Renal cortical epithelial cell (primary cell): ENCODE data around the gene PRICKLE4. TPM values are rescaled to one million over a fixed set of nuclear protein-coding genes. Genes with fewer than 3 reads are reported as not detected.

Experiments used
- DNase-seq: peaks from one replicate; pipeline ENCODE4 v3.0.0-alpha.2; 2011; ENCODE audit warnings: low read depth
- total RNA-seq: library from RNA; depleted of rRNA; stranded (reverse); fragments of >200 nt; gene quantifications from 2 replicates; pipeline ENCODE4 v1.2.3, GENCODE V29; 2014

The PRICKLE4 gene
- total RNA-seq, 1 donor from 2014 or later, result 1.7 TPM

DNA sequence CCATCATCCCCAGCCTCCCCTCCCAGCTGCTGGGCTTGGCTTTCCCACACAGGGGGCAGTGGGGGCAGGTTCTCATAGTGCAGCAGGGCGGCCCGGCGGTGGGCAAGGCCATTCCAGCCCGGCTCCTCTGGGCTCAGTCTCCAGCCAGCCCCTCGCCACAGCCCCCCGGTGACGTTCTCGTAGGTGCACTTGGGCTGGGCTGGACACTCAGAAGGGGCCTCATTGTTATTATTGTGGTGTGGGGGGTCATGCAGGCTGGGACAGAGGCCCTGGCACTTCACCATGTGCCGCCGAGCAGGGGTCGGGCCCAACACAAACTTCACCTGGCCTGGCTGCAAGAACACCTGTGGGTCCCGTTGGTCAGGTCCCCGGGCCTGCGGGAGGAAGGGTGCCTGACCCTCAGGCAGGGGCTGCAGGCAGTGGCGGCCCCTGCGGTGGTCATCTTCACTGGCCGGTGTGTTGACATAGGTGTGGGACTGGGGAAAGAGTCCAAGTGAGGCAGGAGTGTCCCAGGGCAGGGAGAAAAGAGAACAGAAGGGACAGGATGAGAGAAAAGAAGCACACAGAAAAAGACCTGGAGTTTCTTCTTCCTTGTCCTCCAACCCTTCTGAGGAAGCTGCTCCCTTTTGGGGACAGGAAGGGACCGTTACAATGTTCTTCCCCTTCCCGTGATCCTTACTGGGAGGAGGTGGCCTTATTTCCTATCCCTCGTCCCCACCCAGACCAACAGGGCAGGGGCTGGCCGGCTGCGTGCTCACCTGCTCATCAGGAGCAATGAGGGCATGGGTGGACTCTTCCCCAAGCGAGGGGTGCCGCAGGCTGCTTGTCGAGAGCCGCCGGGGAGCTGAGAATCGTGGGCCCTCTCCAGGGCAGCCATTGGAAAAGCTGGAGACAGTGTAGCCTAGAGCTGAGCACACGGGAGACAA lies 9.3 kb upstream of the PRICKLE4 start:
- DNase-seq, result no peak

DNA sequence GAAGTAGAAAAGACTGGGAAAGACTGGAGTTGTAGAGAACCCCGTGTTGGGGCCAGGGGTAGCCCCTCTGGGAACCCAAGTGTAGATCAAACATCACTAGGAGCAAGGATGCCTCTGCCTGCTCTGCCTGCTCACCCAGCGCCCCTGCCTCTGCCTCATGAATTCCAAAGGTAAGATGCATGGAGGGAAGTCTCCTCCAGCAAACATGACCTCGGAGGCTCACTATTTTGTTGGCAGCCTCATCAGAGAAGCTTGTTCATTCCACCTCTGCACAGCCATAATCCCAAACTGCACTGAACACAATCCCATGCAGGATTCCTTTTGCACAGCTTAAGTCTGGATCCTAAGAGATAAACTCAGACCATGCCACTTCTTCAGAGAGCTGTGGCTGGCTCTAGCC lies 5.7 kb upstream of the PRICKLE4 start:
- no peak for DNase-seq

DNA sequence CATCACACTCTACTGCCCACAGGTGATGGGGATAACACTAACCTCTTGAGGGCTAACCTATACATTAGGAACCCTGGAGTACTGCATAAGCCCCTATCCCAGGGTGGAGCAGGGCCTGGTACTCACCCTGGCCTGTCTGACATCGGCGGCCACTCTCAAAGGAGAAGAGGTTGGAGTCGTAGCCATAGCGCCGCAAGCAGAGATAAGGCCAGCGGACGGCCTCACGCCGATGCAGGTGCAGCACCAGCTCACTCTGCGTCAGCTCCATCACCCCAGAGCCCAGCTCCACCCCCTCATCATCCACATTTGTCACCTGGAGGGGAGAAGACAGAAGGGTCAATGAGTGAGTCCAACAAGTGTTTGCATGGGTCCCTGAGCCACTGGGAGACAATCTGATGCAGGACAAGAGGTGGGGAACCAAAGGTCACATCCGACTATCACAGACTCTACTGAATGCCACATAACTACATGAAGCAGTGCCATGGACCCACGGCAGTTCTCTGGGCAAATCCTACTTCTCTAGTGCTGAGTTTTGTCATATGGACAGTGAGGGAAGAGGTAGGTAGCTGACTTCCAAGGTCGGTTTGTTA lies 5.2 kb upstream of the PRICKLE4 start:
- DNase-seq, result no peak

DNA sequence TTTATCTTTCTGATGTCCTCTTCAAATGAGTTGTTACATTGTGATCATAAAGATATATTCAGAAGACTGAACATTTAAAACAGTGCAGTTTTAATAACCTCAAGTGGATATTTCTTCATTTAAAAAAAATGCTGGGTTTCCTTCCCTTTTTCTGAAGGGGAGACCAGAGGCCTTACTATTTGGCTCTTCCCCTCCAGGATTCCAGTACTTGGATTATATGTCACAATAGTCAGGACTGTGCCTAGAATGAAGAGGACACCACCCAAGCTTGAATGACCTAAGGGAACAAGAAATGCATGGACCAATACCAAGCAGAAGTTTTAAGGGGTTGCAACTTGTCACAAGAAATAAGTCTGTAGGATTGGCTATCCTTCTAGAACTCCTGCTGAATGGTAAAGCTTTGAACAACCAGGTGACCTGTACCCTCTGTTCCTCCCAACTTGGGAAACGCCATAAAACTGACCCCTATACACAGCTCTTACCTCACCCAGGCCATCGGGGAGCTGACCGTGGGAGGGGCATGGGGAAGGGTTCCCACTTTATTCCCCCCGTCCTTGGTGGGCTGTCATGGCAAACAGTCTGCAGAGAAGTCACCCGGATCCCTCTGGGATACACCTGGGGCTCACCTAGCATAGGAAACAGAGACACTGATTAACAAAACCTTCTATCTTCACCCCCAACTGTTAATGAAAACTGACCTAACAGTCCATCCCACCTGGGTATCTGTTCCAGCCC lies 2.9 kb upstream of the PRICKLE4 start:
- no peak for DNase-seq

DNA sequence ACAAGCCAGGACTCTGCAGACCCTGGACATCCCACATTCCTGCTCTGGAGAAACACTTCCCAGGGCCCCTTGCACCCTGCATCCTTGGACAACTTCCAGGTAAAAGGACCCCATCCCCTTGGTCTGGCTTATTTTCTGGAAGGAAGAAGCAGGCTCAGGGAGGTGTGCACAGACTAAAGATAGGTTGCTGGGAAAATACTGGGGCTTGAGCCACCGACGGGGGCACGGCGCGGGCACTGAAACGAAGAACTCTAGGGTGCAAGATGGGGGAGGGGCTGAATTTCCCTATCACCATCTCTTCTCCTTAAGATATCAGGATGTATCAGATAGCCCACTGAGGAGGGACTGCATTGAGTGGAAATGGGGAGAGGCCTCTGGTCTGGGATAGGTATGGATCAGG lies 1.7 kb upstream of the PRICKLE4 start:
- no peak for DNase-seq

DNA sequence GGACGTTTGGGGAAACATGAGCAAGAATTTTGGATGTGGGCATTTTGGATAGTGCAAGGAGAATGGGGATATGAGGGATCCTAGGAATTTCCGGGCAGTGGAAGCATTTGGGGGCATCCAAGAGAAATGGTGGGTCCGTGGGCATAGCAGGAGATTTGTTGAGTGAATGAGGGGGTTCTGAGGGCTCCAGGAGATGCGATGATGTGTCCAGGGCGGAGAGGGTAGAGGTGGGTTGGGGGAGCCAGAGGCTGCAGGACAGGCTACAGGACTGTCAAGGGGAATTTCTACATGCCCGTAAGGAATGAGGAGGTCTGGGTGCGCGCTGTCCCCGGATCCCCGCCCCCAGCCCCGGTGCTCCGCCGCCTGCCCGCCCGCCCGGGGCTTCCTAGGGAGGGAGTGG lies 1.2 kb upstream of the PRICKLE4 start:
- DNase-seq, result no peak

DNA sequence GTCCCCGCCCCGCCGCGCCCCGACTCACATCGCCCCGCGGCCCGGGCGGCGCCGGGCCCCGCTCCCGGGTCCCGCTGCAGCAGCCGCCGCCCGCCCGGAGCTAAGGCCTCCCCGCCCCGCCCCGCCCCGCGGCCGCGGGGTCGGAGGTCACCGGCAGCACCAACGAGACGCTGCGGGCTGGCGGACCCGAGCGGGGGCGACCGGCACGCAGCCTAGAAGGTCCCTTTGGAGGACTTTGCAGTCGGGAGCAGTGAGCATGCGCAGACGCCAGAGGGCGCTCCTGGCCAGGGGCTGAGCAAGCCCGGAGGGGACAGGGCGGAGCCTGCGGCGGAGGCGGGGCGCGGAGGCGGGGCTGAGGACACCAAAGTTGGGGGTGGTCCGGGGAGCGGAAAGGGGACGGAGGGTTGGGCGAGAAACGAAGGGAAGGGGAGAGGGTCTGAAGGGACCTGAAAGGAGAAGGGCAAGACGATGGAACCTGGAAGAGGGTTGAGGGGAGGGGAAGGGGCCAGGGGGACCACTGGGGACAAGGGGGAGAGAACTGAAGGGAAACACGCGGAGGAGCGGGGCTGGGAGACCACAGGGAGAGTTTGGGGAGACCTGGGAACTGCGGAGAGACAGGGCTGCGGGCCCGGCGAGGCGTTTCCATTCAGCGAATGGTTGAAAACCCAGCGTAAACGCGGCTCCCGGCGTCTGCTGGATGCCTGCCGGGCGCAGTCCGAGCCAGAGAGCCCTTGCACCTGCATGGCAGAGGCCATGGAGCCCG lies 613 bp upstream of the PRICKLE4 start, which contains the start of gene FRS3:
Gene FRS3 (minus strand): TSS at position 113 of the 763 bp plus-strand sequence. CDS start 2,913 bp downstream, outside the sequence.
- DNase-seq, result peak; percentile 78

DNA sequence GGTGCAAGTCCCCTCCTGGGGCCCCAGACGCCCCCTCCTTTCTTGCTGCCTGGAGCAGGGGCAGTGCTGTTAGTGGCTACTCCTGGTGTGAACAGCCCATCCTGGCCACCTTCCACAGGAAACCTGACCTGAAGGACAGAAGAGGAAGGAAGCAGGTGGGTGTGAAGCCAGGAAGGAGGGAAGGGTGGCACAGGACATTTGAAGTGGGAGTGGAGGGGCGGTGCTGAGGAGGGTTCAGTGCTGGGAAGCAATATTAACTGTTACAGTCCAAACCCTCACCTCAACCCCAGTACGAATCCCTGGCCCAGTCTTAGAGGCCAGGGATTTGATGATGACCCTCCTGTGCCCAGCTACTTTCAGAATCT lies 766 bp downstream of the PRICKLE4 start:
- DNase-seq, result no peak

DNA sequence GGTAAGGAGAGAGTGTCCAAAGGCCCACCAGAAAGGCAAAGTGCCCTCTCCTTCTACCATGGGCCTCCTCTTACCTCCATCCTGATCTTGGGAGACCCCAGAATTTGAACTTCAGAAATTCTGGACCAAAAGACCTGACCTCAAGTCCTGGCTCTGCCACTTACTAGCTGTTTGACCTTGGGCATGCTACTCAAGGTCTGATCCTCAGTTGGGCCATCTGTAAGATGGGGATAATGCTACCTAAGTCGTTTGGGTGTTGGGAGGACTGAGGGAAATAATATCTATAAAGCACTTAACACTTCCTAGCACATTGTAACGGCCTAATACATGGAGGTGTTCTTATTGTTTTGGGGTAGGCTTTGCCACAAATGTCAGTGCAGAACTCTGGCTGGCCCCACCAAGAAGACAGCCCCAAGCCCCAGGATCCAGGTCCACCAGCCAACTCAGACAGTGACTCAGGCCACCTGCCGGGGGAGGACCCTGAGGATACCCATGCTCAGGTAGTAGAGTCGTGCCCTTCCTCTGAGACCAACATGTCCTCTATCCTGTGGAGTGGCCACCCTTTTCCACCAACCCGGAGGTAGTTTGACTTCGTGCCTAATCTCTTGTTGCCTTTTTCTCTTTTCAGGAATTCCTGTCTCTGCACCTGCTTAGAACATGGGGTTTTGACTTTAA lies 2.7 kb downstream of the PRICKLE4 start:
- DNase-seq, result no peak

DNA sequence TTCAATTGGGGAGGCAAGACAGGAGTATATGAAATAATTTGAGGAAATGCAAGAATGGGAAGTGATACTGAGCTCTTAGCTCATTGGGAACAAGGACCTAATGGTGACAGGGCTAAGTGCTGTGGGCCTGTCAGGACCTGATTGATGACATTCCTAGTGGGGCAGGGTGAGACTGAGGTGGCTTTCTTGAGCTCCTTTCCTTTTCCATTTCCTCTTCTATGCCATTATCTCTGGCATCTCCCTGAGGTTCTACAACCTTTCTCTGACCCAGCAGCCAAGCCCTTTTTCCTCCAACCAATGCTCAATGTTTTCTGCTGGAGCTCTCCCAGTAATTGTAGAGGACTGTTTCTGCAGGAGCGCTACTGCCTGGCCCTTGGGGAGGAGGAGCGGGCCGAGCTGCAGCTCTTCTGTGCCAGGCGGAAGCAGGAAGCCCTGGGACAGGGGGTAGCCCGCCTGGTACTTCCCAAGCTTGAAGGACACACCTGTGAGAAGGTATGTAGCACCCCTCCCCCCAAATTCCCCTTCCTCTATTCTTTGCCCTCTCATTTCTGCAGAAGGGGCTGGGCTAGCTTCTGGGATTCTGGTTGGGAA lies 4.1 kb downstream of the PRICKLE4 start:
- peak; percentile 28 for DNase-seq

DNA sequence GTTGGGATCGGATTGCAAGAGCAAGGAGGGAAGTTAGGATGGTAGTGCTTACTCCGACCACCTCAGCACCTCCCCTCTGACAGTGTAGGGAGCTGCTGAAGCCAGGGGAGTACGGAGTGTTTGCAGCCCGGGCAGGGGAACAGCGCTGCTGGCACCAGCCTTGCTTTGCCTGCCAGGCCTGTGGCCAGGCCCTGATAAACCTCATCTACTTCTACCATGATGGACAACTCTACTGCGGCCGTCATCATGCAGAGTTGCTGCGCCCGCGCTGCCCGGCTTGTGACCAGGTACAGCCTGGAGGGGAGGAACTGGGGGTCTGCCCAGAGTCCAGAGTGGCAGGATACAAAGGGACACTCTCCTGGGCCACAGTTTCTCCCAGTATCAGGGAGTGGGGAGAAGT lies 4.7 kb downstream of the PRICKLE4 start:
- no peak for DNase-seq

DNA sequence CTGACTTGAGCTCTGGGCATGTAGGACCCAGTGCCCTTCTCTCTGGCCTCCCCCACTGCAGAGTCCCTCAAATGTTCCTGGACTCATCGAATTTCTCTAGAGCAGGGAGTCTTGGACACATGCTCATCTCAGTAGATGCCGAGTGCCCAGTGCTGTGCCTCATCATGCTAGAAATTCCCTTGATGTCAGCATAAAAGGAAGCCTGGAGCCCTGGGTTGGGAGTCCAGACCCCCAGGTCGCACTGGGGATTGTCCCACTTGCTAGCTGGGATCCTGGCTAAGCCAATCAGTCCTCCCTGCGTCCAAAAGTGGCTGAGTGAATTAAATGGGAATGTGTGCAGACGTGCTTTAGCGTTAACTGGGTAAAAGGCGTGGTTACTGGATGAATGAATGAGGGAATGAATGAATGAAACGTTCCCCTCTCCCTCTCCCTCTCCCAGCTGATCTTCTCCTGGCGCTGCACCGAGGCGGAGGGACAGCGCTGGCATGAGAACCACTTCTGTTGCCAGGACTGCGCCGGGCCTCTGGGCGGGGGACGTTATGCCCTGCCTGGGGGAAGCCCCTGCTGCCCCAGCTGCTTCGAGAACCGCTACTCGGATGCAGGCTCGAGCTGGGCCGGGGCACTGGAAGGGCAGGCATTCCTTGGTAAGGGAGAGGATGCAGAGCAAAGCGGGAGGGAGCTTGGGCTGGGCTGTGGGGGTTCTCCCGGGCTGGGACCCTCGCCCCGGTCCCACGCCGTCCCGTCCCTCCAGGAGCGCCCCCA lies 5.3 kb downstream of the PRICKLE4 start:
- no peak for DNase-seq

DNA sequence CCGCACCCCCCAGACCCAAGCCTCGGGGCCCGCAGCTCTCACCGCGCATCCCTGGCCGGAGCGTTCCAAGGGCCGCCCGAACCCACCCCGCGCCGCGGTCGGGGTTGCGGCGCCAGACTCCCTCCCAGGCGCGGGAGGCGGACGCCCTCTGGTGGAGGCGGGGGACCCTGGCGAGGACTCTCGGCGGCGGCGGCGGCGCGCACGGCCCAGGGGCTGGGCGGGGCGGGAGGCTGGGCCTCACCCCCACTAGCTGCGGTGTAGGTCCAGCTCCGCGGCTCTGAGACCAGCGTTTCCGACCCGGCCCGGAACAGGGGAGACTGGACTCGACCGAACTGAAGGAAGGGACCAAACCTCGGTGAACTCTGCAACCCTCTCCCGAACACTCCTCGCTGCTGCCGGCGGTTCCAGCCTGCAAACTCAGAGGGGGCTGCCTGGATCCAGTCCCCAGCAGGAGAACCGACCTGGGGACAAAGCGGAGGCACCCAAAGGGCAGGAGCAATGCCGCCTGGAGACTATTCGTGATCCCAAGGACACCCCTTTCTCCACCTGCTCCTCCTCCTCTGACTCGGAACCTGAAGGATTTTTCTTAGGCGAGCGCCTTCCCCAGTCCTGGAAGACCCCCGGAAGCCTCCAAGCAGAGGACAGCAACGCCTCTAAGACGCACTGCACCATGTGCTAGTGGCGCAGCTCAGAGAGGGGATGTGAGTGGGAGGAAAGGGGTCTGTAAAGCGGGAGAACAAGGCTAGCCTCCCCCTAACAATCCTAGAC lies 6.1 kb downstream of the PRICKLE4 start:
- peak; percentile 14 for DNase-seq

DNA sequence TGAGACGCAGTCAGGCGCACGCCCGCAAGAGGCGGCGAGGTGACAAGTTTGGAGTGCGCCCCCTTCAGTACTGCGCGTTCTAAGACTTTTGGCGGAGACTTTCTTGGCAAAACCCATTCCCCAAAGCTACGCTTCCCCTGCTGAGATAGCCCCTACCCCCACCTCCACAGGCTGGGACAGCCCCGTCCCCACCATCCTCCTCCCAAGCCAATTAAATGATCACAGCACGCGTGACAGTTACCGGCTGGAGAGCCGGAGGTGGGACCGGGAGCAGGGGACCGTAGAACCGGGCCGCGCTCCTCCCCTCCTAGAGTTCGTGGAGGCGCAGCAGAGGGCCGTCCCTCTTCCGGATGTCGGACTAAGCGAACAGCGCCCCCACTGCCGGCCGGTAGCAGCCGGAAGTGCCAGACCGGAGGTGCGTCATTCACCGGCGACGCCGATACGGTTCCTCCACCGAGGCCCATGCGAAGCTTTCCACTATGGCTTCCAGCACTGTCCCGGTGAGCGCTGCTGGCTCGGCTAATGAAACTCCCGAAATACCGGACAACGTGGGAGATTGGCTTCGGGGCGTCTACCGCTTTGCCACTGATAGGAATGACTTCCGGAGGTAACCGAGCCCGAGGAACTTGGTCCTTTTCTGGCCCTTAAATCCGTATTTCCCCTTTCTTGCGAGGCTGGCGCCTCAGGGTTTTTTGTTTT lies 6.8 kb downstream of the PRICKLE4 start, which contains the start of gene TOMM6:
Gene TOMM6 (plus strand): TSS at position 476 of the 699 bp plus-strand sequence. CDS start 4 bp downstream, at position 480.
- DNase-seq, result peak; percentile 85

DNA sequence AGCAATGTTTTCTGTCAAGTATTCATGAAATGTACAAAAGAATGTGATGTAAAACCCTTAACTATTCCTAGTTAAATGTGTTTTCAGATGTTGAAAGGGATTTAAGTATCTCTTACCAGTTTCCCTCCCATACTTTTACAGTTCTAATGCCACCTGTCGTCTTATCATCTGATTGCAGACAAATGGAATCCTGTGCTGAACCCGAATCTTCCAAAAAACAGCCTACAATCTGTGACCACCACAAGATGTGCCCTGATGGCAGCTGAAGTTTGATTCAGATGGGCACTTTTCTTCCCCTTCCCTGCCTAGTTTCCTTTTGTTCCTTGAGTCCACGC lies 8.8 kb downstream of the PRICKLE4 start:
- DNase-seq, result no peak

DNA sequence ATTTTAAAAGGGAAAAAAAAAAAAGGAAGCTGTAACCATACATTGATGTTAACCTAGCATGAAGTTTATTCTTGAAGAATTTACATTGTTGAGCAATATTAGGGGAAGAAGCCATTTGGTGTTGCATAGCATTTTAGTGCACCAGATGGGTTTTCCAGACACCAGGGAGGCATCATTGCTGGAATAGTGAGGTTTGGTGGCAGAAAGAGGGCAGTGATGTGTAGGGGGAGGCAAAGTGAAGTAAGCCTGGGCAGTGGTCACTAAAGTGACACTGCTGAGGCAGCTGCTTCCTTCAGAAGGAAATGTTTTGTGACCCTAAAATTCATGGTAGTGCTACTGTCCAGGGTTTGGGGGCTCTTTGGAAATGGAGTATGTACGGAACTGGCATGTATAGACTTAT lies 9.5 kb downstream of the PRICKLE4 start:
- DNase-seq, result no peak

DNA sequence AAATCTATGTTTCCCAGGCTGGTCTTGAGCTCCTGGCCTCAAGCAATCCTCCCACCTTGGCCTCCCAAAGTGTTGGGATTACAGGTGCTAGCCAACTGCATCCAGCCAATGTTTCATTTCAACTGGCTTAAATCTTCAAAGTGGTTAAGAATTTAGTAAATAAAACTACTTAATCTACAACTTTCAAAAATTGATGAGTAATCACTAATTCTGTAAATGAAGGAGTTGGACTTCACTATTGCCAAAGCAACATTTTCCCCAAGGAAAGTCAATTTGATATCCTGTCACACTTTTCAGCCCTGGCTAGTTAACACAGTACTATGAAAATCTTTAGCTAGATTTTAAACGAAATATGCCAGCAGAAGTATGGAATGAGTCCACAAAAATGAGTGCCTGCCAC lies 10.7 kb downstream of the PRICKLE4 start:
- no peak for DNase-seq

DNA sequence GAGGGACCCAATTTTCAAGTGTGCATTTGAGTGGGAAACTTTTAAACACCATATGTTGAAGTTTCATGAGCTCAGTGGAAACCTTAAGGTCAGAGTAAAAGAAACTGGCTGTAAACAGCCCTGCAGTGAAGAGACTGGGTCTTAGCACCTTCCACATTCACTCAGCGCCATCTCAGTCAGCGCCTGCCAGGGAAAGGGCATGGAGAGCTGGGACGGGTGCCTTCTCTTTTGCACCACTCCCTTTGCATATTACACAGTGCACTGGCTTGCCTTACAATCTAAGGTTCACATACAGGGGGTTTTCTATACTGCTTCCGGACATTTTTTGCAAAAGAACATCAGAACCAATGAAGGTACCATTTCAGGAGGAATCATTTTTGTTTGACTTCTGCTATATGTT lies 11.4 kb downstream of the PRICKLE4 start:
- no peak for DNase-seq

DNA sequence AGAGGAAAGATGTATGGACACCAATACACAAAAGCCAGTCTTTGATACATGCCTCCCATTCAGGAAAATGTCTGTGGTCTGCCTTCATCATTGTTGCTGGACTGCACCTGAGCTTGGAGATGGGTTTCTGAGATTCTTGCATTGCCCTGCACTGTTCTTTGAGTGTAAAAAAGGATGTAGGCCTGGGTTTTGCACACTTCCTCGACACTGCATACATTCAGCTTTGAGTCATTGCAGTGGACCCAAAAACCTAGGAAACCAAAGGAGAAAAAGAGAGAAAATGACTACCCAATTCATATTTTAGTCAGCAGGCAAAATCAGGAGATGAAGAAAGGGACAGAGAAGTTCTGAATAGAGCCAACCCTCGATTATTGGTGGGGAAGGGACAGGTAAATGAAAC lies 15.9 kb downstream of the PRICKLE4 start:
- DNase-seq, result no peak
